SU-DHL-6 (cell line): ENCODE data around the gene PRSS2.

Experiments
- CTCF ChIP-seq: fragments of 200-600 bp; sonication (generic); IDR thresholded peaks from one replicate; pipeline ENCODE4 v1.5.1; 2017; ENCODE audit warnings: antibody characterized with exemption, mild to moderate bottlenecking, low read length, moderate library complexity; ENCODE audit not compliant: insufficient read depth, poor library complexity, severe bottlenecking
- EZH2phosphoT487 ChIP-seq: fragments of 200-600 bp; sonication (generic), shearing (Covaris generic); conservative IDR thresholded peaks from 2 replicates; pipeline ENCODE4 v1.6.1; 2018; ENCODE audit warnings: mild to moderate bottlenecking, antibody characterized with exemption, low read length, moderate library complexity, mixed read lengths

DNA sequence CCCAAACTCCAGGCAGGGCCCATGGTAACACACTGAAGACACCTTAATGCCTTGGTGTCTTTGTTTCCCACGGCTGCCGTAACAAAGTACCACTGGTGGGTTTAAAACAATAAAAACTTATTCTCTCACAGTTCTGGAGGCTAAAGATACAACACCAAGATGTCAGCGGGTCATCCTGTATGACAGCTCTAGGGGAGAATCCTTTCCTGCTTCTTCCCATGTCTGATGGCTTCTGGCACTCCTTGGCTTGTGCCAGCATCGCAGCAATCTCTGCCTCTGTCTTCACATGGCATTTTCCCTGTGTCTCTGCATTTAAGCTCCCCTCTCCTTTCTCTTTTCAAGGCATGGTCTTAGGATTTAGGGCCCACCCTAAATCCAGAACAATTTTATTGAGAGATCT is 33.1 kb downstream of the PRSS2 start:
- TF ChIP-seq EZH2phosphoT487 (no peak), CTCF (no peak)
